ENCODE data around the gene NRAS.

NRAS gene

DNA sequence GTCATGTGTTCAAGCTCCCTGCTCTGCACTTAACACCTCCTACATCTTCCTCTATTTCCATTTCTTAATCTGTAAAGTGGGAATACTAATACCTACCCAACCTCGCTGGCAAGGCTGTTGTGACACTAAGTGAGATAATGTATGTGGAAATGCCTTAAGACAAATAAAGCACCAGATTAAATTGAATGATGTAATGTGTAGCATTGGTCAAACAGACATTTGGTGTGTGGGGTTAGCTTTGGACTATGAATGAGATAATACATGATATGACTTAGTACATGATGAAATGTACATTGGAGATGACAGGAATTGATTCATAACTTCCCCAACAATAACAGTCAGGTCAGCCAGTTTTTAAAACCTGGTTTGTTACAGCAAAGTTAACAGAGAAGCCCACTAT lies 26.4 kb downstream of the NRAS start:
- Histone ChIP-seq H3K4me3 (ENCODE audit: insufficient read depth, low read length, poor library complexity, severe bottlenecking) (no peak overlapping the region), H3K9me3 (ENCODE audit: insufficient read depth, low read length) (no peaks in the 10 kb centered on the region), H3K9me2 (replicated peaks; ENCODE audit: insufficient read depth, low read length) (no peaks in the 10 kb centered on the region), H2AFZ (ENCODE audit: low read depth, low read length, severe bottlenecking) (no peak overlapping the region), H3K9ac (ENCODE audit: low read length) (no peak overlapping the region), H3K79me2 (ENCODE audit: insufficient read depth, low read length) (no peaks in the 10 kb centered on the region), H4K20me1 (ENCODE audit: low read depth, low read length) (no peaks in the 10 kb centered on the region), H3K36me3 (ENCODE audit: low read length) (no peaks in the 10 kb centered on the region), H3K27ac (ENCODE audit: low read depth, low read length) (no peak overlapping the region), H3F3A (ENCODE audit: insufficient read depth) (no peaks in the 10 kb centered on the region), H3K4me2 (ENCODE audit: low read depth, low read length, poor library complexity, severe bottlenecking) (no peak overlapping the region), H3K27me3 (ENCODE audit: low read length) (no peaks in the 10 kb centered on the region)
- TF ChIP-seq EZH2phosphoT487 (conservative IDR thresholded peaks at IDR 0.05; ENCODE audit: low read length): no peak
- TF ChIP-seq, protein P1, sequence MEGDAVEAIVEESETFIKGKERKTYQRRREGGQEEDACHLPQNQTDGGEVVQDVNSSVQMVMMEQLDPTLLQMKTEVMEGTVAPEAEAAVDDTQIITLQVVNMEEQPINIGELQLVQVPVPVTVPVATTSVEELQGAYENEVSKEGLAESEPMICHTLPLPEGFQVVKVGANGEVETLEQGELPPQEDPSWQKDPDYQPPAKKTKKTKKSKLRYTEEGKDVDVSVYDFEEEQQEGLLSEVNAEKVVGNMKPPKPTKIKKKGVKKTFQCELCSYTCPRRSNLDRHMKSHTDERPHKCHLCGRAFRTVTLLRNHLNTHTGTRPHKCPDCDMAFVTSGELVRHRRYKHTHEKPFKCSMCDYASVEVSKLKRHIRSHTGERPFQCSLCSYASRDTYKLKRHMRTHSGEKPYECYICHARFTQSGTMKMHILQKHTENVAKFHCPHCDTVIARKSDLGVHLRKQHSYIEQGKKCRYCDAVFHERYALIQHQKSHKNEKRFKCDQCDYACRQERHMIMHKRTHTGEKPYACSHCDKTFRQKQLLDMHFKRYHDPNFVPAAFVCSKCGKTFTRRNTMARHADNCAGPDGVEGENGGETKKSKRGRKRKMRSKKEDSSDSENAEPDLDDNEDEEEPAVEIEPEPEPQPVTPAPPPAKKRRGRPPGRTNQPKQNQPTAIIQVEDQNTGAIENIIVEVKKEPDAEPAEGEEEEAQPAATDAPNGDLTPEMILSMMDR (IDR thresholded peaks at IDR 0.05; ENCODE audit: insufficient read depth, low read length, poor library complexity, severe bottlenecking): no peak

DNA sequence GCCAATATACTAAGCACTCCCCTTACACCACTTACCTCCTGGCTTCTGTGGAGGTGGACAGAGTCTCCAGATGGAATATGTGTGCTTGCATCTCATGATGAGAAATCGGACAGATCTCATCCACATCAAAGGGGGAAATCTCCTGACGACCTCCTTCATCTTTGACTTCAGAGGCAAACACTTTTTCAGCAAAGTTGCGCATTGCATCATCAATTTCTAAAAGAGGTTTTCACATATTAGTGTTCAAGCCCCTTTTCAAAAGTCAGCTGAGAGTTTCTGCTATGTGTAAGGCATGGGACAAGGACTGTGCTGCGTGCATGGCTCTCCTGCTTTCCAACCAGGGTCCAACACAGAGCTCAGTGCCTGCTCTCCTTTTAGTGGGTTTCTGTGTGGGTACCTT lies 28.0 kb downstream of the NRAS start:
- no peak overlapping the region for H3K4me3 ChIP-seq (ENCODE audit: insufficient read depth, low read length, poor library complexity, severe bottlenecking)
- H3K27ac ChIP-seq (ENCODE audit: low read depth, low read length): no peak overlapping the region
- no peaks in the 10 kb centered on the region for H3K9me2 ChIP-seq (replicated peaks; ENCODE audit: insufficient read depth, low read length)
- no peaks in the 10 kb centered on the region for H4K20me1 ChIP-seq (ENCODE audit: low read depth, low read length)
- TF ChIP-seq, protein P1 (IDR thresholded peaks at IDR 0.05; ENCODE audit: insufficient read depth, low read length, poor library complexity, severe bottlenecking): no peak
- TF ChIP-seq EZH2phosphoT487 (conservative IDR thresholded peaks at IDR 0.05; ENCODE audit: low read length): no peak
- H3K9me3 ChIP-seq (ENCODE audit: insufficient read depth, low read length): no peaks in the 10 kb centered on the region
- H3F3A ChIP-seq (ENCODE audit: insufficient read depth): no peaks in the 10 kb centered on the region
- H3K27me3 ChIP-seq (ENCODE audit: low read length): no peaks in the 10 kb centered on the region
- H3K9ac ChIP-seq (ENCODE audit: low read length): no peak overlapping the region
- no peak overlapping the region for H3K4me2 ChIP-seq (ENCODE audit: low read depth, low read length, poor library complexity, severe bottlenecking)
- no peaks in the 10 kb centered on the region for H3K79me2 ChIP-seq (ENCODE audit: insufficient read depth, low read length)
- no peak overlapping the region for H2AFZ ChIP-seq (ENCODE audit: low read depth, low read length, severe bottlenecking)
- H3K36me3 ChIP-seq (ENCODE audit: low read length): no peaks in the 10 kb centered on the region

DNA sequence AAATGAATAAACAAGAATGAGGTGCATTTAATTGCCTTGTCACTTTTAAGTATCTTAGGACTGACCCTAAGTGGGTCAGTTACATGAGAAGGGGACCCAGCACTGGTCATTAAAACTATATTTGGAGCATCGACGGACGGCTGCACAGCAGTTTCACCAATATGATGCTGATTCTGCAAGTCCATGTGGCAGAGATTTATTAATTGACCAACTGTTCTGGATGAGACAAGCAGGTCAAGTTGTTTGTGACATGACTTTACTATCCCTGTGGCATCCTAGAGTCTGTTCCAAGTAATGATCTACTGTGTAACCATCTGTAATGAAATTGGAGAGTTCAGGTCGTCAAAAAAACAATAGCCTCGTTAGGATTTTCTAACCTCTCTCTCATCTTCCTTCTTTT lies 30.7 kb downstream of the NRAS start:
- Histone ChIP-seq H3K4me2 (ENCODE audit: low read depth, low read length, poor library complexity, severe bottlenecking) (no peak overlapping the region), H3K27me3 (ENCODE audit: low read length) (no peaks in the 10 kb centered on the region), H4K20me1 (ENCODE audit: low read depth, low read length) (no peaks in the 10 kb centered on the region), H3K9ac (ENCODE audit: low read length) (no peak overlapping the region), H2AFZ (ENCODE audit: low read depth, low read length, severe bottlenecking) (no peak overlapping the region), H3F3A (ENCODE audit: insufficient read depth) (no peaks in the 10 kb centered on the region), H3K36me3 (ENCODE audit: low read length) (no peaks in the 10 kb centered on the region), H3K79me2 (ENCODE audit: insufficient read depth, low read length) (no peaks in the 10 kb centered on the region), H3K4me3 (ENCODE audit: insufficient read depth, low read length, poor library complexity, severe bottlenecking) (no peak overlapping the region), H3K27ac (ENCODE audit: low read depth, low read length) (no peak overlapping the region), H3K9me3 (ENCODE audit: insufficient read depth, low read length) (no peaks in the 10 kb centered on the region), H3K9me2 (replicated peaks; ENCODE audit: insufficient read depth, low read length) (no peaks in the 10 kb centered on the region)
- TF ChIP-seq EZH2phosphoT487 (conservative IDR thresholded peaks at IDR 0.05; ENCODE audit: low read length): no peak
- TF ChIP-seq, protein P1 (IDR thresholded peaks at IDR 0.05; ENCODE audit: insufficient read depth, low read length, poor library complexity, severe bottlenecking): no peak

Measured in SU-DHL-6 (cell line).